ENCODE measurements around the gene DPF3. TPM values are rescaled to one million over a fixed set of nuclear protein-coding genes. Genes with fewer than 3 reads are reported as not detected.

DPF3 gene
- polyA plus RNA-seq, 1 experiment: 15.8 TPM

GRCh38 chr14:72600551-72601330, 293.2 kb downstream of the DPF3 start:
- Histone ChIP-seq H3K27ac (ENCODE audit: low read depth, low read length) (no peak overlapping the region), H3K9me3 (ENCODE audit: control insufficient read depth, insufficient read depth, low read length) (no peaks in the 10 kb centered on the region), H3K4me3 (ENCODE audit: low read depth, low read length) (no peak overlapping the region), H3K27me3 (ENCODE audit: control insufficient read depth, insufficient read depth, low read length) (no peaks in the 10 kb centered on the region)
- CTCF ChIA-PET: no interaction called here
- POLR2A ChIA-PET: no interaction called here
- TF ChIP-seq, protein P1, sequence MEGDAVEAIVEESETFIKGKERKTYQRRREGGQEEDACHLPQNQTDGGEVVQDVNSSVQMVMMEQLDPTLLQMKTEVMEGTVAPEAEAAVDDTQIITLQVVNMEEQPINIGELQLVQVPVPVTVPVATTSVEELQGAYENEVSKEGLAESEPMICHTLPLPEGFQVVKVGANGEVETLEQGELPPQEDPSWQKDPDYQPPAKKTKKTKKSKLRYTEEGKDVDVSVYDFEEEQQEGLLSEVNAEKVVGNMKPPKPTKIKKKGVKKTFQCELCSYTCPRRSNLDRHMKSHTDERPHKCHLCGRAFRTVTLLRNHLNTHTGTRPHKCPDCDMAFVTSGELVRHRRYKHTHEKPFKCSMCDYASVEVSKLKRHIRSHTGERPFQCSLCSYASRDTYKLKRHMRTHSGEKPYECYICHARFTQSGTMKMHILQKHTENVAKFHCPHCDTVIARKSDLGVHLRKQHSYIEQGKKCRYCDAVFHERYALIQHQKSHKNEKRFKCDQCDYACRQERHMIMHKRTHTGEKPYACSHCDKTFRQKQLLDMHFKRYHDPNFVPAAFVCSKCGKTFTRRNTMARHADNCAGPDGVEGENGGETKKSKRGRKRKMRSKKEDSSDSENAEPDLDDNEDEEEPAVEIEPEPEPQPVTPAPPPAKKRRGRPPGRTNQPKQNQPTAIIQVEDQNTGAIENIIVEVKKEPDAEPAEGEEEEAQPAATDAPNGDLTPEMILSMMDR (IDR thresholded peaks at IDR 0.05; ENCODE audit: low read depth, low read length): no peak
- no peak for DNase-seq (ENCODE audit: low read depth, low spot score)

- DNase-seq (ENCODE audit: low read depth, low spot score): no peak
- POLR2A ChIA-PET: no interaction called here
- H3K27me3 ChIP-seq (ENCODE audit: control insufficient read depth, insufficient read depth, low read length): no peaks in the 10 kb centered on the region
- no peak overlapping the region for H3K4me3 ChIP-seq (ENCODE audit: low read depth, low read length)
- CTCF ChIA-PET: interaction anchor here (0.6 kb wide), 1 partner anchor 138 kb away, joined by 5 read pairs; no protein-coding TSS in a partner anchor
- no peaks in the 10 kb centered on the region for H3K9me3 ChIP-seq (ENCODE audit: control insufficient read depth, insufficient read depth, low read length)
- H3K27ac ChIP-seq (ENCODE audit: low read depth, low read length): no peak overlapping the region
- TF ChIP-seq, protein P1 (IDR thresholded peaks at IDR 0.05; ENCODE audit: low read depth, low read length): no peak
Observed at GRCh38 chr14:72599579-72600470, 294.1 kb downstream of the DPF3 start.

DNA sequence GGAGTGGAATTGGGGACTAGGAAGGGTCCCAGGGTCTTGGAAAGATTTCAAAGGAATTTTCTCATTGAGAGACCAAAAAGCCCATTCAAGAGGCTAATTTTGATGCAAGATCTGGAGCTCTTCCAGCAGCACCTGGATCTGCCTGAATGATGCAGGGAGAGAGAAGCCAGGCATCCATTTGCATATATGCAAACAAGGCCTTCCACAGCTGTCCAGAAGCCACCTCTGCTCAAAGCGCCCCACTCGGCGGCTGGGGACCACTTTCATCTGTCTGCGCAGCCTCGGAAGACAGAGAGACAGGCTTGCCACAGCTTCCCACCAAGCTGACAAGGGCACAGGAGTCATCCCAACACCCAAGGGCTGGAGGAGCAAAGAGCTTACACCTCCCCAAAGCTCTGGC, 295.6 kb downstream of the DPF3 start:
- ChIA-PET CTCF (interaction anchor here (0.7 to 0.9 kb wide), 2 partner anchors 295 to 350 kb away, joined by 3 read pairs; no protein-coding TSS in a partner anchor), POLR2A (no interaction called here)
- TF ChIP-seq, protein P1 (IDR thresholded peaks at IDR 0.05; ENCODE audit: low read depth, low read length): no peak
- no peak overlapping the region for H3K4me3 ChIP-seq (ENCODE audit: low read depth, low read length)
- DNase-seq (ENCODE audit: low read depth, low spot score): no peak
- H3K27me3 ChIP-seq (ENCODE audit: control insufficient read depth, insufficient read depth, low read length): no peaks in the 10 kb centered on the region
- no peaks in the 10 kb centered on the region for H3K9me3 ChIP-seq (ENCODE audit: control insufficient read depth, insufficient read depth, low read length)
- no peak overlapping the region for H3K27ac ChIP-seq (ENCODE audit: low read depth, low read length)

DNA sequence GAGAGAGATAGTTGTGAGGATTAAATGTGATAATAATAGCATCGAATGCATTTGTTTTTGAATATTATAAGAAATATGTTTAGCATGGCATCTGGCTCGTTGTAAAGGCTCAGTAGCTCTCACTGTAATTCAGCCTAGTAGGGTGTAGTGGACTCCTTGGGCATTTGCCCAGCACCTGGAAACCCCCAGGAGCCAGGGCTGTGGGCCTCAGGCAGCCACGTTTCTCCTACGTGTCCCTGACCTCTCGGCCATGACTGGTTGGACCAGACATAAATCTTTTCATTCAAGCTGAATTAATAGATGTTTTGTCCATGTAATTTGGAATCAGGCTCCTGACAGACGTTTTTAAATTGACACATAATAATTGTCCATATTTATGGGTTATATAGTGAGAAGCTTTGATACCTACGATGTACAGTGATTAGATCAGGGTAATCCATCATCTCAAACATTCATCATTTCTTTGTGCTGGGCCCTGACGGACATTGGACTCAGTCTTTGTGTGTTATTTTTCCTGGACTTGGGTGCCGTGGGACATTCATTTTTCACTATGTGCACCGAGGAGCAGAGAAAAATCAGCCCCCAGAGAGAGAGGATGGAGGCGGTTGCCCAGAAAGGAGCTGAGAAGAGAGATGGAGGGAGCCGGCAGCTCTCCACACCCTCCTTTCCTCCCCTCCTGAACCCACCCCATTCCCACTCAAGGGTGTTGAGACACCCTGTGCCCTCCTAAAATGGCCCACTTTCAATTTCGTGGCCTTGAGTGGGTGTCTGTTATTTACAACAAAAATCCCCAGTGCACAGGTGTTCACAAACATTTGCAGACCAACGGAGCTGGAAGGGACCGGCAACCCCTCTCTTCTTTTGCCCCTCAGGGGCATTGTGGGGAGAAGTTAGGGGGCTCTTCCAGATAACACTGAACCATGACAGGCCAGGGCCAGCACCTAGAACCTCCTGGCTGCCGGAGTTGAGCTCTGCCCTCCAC, 296.4 kb downstream of the DPF3 start:
- POLR2A ChIA-PET: no interaction called here
- TF ChIP-seq, protein P1 (IDR thresholded peaks at IDR 0.05; ENCODE audit: low read depth, low read length): no peak

More for the DNA sequence above, 296.4 kb downstream of the DPF3 start:
- no peak for DNase-seq (ENCODE audit: low read depth, low spot score)
- Histone ChIP-seq H3K4me3 (ENCODE audit: low read depth, low read length) (no peak overlapping the region), H3K27me3 (ENCODE audit: control insufficient read depth, insufficient read depth, low read length) (no peaks in the 10 kb centered on the region), H3K9me3 (ENCODE audit: control insufficient read depth, insufficient read depth, low read length) (no peaks in the 10 kb centered on the region), H3K27ac (ENCODE audit: low read depth, low read length) (no peak overlapping the region)
- CTCF ChIA-PET: interaction anchor here (0.7 kb wide), 1 partner anchor 296 kb away, joined by 3 read pairs; no protein-coding TSS in a partner anchor

Measured in AG04450 (cell line).